Duodenal mucosa (tissue), 2 donors: ENCODE measurements around the gene DNAJC8.

Source experiments
- H3K27ac ChIP-seq: one replicate; pipeline ENCODE4 v1.7.0; 2013; ENCODE audit warnings: low read depth, low read length
- H3K27me3 ChIP-seq, 2 donors: one replicate each; pipeline ENCODE4 v1.7.0; 2013; ENCODE audit warnings: low read length in 2 of 2, control low read depth in 1 of 2; ENCODE audit not compliant: insufficient read depth in 2 of 2, control insufficient read depth in 1 of 2
- H3K36me3 ChIP-seq, 2 donors: one replicate each; pipeline ENCODE4 v1.7.0; 2013; ENCODE audit warnings: low read length in 2 of 2, control low read depth in 1 of 2; ENCODE audit not compliant: insufficient read depth in 2 of 2, control insufficient read depth in 1 of 2
- H3K4me1 ChIP-seq, 2 donors: one replicate each; pipeline ENCODE4 v1.7.0; 2013; ENCODE audit warnings: low read length in 2 of 2, control low read depth in 1 of 2; ENCODE audit not compliant: insufficient read depth in 2 of 2, control insufficient read depth in 1 of 2
- H3K4me3 ChIP-seq, 2 donors: one replicate each; pipeline ENCODE4 v1.7.0; 2013; ENCODE audit warnings: low read length in 2 of 2, low read depth in 1 of 2
- H3K9ac ChIP-seq, 2 donors: one replicate each; pipeline ENCODE4 v1.7.0; 2013; ENCODE audit warnings: low read length in 2 of 2, low read depth in 1 of 2
- H3K9me3 ChIP-seq, 2 donors: one replicate each; pipeline ENCODE4 v1.7.0; 2013; ENCODE audit warnings: low read length in 2 of 2, control low read depth in 1 of 2; ENCODE audit not compliant: control insufficient read depth in 1 of 2

DNAJC8 gene

DNA sequence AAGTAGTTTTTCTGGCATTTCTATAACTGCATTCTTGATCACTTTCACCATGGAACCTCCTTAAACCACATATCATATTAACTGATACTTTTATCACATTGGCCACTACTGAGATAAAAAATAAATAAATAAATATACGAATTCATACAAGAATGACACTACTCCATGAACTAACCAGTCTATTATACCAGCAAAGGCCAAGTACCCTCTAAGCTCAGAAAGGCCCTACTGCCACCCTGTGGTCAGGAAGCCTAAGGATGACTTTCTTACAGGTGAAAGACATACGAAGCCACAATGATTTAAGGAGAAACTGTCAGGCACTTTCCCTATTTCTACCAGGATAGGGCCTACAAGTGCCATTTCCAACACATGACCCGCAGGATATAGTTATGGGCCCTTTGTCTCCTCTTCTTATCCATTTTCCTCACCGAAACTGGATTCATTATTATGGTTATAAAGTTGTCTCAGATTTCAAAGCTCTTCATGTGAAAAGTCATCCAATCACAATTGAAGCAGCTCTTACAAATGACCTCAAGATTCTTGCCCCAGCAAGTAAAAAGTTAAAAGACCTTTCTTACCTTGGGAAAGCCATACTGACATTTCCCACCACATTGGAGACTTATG, 23.9 kb downstream of the DNAJC8 start:
- no peak overlapping the region for H3K9ac ChIP-seq
- H3K9me3 ChIP-seq: no peaks in the 10 kb centered on the region
- H3K4me3 ChIP-seq: no peak overlapping the region
- no peak overlapping the region for H3K27ac ChIP-seq
- H3K36me3 ChIP-seq: peaks cover 18 to 57% of the 10 kb centered on the region in 2 donors
- peaks cover 5 to 15% of the 10 kb centered on the region in 2 donors for H3K4me1 ChIP-seq
- H3K27me3 ChIP-seq: no peaks in the 10 kb centered on the region

DNA sequence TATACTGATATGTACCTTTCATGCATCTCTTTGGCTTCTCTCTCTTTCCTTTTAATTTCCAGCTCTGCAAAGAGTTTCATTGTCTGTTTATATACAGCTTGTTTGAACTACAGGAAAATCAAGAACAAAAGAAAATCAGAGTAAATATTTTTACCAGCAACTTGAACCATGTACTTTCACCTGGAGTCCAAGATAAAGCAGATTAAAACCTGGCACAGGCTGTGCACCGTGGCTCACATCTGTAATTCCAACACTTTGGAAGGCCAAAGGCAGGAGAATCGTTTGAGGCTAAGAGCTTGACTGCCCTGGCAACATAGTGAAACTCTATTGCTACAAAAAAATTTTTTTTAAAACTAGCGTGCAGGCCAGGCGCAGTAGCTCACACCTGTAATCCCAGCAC, 27.6 kb downstream of the DNAJC8 start:
- Histone ChIP-seq H3K9me3 (no peaks in the 10 kb centered on the region), H3K9ac (no peak overlapping the region), H3K27me3 (no peaks in the 10 kb centered on the region), H3K36me3 (peaks cover 24 to 57% of the 10 kb centered on the region in 2 donors), H3K4me3 (no peak overlapping the region), H3K27ac (no peak overlapping the region), H3K4me1 (peaks cover 9 to 16% of the 10 kb centered on the region in 2 donors)

- Histone ChIP-seq H3K36me3 (peaks cover 21 to 54% of the 10 kb centered on the region in 2 donors), H3K9me3 (no peaks in the 10 kb centered on the region), H3K4me3 (peak overlapping the region in 1 of 2 donors; percentile 15), H3K9ac (no peak overlapping the region), H3K27ac (no peak overlapping the region), H3K27me3 (no peaks in the 10 kb centered on the region), H3K4me1 (peaks cover 27 to 34% of the 10 kb centered on the region in 2 donors)
These were observed 32.5 kb downstream of the DNAJC8 start for GRCh38 chr1:28200234-28200873.

- Histone ChIP-seq H3K4me1 (peaks cover 27 to 30% of the 10 kb centered on the region in 2 donors), H3K36me3 (peaks cover 21 to 52% of the 10 kb centered on the region in 2 donors), H3K4me3 (peak overlapping the region; percentile 15 to 21), H3K9ac (no peak overlapping the region), H3K27ac (no peak overlapping the region), H3K27me3 (no peaks in the 10 kb centered on the region), H3K9me3 (no peaks in the 10 kb centered on the region)
These were observed 33.2 kb downstream of the DNAJC8 start for GRCh38 chr1:28199328-28200233.

- no peaks in the 10 kb centered on the region for H3K9me3 ChIP-seq
- H3K27ac ChIP-seq: no peak overlapping the region
These were observed 35.0 kb downstream of the DNAJC8 start for GRCh38 chr1:28197682-28198415.

GRCh38 chr1:28196330-28196729, 36.5 kb downstream of the DNAJC8 start:
- Histone ChIP-seq H3K4me1 (peaks cover 22 to 30% of the 10 kb centered on the region in 2 donors), H3K27ac (no peak overlapping the region), H3K36me3 (peaks cover 15 to 29% of the 10 kb centered on the region in 2 donors)

More at GRCh38 chr1:28197682-28198415, 35.0 kb downstream of the DNAJC8 start:
- no peaks in the 10 kb centered on the region for H3K27me3 ChIP-seq
- H3K36me3 ChIP-seq: peaks cover 17 to 34% of the 10 kb centered on the region in 2 donors
- peaks cover 22 to 30% of the 10 kb centered on the region in 2 donors for H3K4me1 ChIP-seq
- H3K4me3 ChIP-seq: no peak overlapping the region
- H3K9ac ChIP-seq: no peak overlapping the region

GRCh38 chr1:28195780-28196179, 37.0 kb downstream of the DNAJC8 start:
- Histone ChIP-seq H3K36me3 (peaks cover 12 to 23% of the 10 kb centered on the region in 2 donors), H3K27ac (no peak overlapping the region), H3K9me3 (no peaks in the 10 kb centered on the region), H3K27me3 (no peaks in the 10 kb centered on the region), H3K4me3 (no peak overlapping the region), H3K4me1 (peaks cover 22 to 30% of the 10 kb centered on the region in 2 donors), H3K9ac (no peak overlapping the region)

More at GRCh38 chr1:28196330-28196729, 36.5 kb downstream of the DNAJC8 start:
- H3K4me3 ChIP-seq: no peak overlapping the region
- H3K9me3 ChIP-seq: no peaks in the 10 kb centered on the region
- no peak overlapping the region for H3K9ac ChIP-seq
- H3K27me3 ChIP-seq: no peaks in the 10 kb centered on the region

DNA sequence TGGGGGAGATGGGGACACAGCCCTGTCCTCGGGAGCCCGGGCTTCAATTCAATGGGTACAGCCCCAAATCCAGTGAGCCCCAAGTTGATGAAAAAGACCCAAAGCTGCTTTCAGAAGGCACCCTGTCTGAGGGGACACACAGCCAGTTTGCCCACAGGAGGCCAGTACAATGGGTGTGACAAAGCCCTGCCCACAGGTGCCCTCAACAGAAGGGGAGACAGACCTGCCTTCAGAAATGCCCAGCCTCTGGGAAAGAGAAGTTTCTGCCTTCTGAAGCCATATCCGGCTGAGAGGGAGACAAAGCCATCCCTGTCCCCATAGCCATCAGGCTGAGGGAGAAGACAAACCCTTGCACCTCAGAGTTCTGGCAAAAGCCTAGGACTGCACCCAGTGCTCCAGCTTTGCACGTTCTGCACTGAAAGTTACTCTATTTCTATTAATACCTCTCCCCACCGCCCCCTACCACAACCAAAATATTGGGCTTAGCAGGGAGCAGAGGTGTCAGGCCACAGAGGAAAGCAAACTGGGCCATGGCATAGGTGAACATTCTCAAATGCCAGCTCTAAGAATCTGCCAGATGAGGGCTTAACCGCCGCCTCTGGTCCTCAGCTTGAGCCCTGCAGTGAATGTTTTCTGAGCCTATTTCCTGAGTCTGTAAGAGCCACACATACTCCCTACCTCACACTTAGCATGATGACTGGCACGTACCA, 38.3 kb downstream of the DNAJC8 start:
- no peak overlapping the region for H3K27ac ChIP-seq
- H3K9ac ChIP-seq: no peak overlapping the region
- no peak overlapping the region for H3K4me3 ChIP-seq
- no peaks in the 10 kb centered on the region for H3K9me3 ChIP-seq
- peaks cover 15 to 21% of the 10 kb centered on the region in 2 donors for H3K4me1 ChIP-seq
- H3K36me3 ChIP-seq: peaks cover 8 to 11% of the 10 kb centered on the region in 2 donors
- H3K27me3 ChIP-seq: no peaks in the 10 kb centered on the region

DNA sequence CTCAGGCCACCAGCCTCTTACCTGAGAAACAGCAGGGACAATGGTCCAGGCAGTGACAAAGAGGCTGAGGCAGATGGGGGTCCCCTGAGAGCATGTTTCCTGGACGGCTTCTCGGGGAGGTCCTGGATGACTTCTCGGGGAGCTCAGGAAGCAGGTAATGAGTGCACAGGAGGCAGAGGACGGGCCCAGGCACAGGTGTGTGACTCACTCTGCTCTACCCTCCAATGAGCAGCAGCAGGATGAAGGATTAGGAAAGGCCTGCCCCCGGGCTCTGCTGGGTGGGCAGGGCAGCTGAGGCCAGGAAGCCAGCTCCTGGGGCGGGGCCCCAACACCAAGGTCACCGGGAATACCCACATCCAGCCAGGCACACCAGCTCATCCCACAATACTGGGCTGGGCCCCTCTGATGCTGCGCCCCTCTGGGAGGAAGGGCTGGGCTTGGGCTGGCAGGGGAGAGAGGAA, 39.1 kb downstream of the DNAJC8 start:
- Histone ChIP-seq H3K27ac (no peak overlapping the region), H3K27me3 (no peaks in the 10 kb centered on the region), H3K4me1 (peaks cover 7 to 14% of the 10 kb centered on the region in 2 donors), H3K9me3 (no peaks in the 10 kb centered on the region), H3K9ac (no peak overlapping the region), H3K36me3 (peaks cover 3 to 4% of the 10 kb centered on the region in 2 donors), H3K4me3 (no peak overlapping the region)
